ENCODE measurements around the gene KCNF1.

The KCNF1 gene

DNA sequence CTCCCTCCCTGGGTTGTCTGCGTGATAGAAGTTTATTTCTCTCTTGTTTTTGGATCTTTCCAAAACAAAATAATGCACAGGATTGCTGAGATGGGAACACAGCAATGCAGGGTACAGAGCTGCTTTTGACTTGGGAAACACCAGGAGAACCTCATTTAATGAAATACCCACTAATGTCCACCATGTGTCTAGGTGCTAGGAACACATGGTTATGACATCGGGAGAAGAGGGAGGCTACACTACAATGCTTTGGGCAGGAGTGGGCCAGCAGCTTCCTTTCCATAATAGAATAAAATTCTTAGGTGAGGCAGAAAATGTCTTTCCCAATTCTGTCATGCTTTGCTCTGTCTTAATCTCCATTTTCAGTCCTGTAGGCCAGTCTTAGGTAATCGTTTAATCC, 29.2 kb upstream of the KCNF1 start:
- H3K27me3 ChIP-seq (ENCODE audit: insufficient read depth, low read length), result no peaks in the 10 kb centered on the region
- H3K4me2 ChIP-seq (ENCODE audit: low read length), result no peak overlapping the region
- H2BK12ac ChIP-seq (ENCODE audit: low read length), result no peak overlapping the region
- H3K18ac ChIP-seq (ENCODE audit: low read length), result no peak overlapping the region
- no peak overlapping the region for H3K23ac ChIP-seq (ENCODE audit: low read length)
- H3K4me3 ChIP-seq (ENCODE audit: low read depth, low read length), result no peak overlapping the region
- no peak overlapping the region for H2BK5ac ChIP-seq (ENCODE audit: low read depth, low read length, poor library complexity)
- H3K27ac ChIP-seq (ENCODE audit: low read depth, low read length), result no peak overlapping the region
- no peaks in the 10 kb centered on the region for H3K4me1 ChIP-seq (ENCODE audit: control insufficient read depth in 1 of 2, insufficient read depth in 2 of 2, low read length in 2 of 2)
- no peak overlapping the region for H4K91ac ChIP-seq (ENCODE audit: low read depth, low read length)
- H3K9ac ChIP-seq (ENCODE audit: low read length), result no peak overlapping the region
- WGBS (ENCODE audit: extremely low coverage, insufficient coverage, insufficient read length), result no CpG with 5 or more reads among the region's 3 CpGs
- no peak overlapping the region for H4K12ac ChIP-seq (ENCODE audit: low read depth, low read length)
- no peak overlapping the region for H2AK5ac ChIP-seq (ENCODE audit: low read length)
- peaks cover 1% of the 10 kb centered on the region for H3K9me3 ChIP-seq (ENCODE audit: insufficient read depth, low read depth, low read length)
- H3K36me3 ChIP-seq (ENCODE audit: control insufficient read depth in 1 of 2, insufficient read depth in 2 of 2, low read length in 2 of 2), result no peaks in the 10 kb centered on the region
- H3K4ac ChIP-seq (ENCODE audit: low read depth, low read length), result no peak overlapping the region
- no peak overlapping the region for H2AFZ ChIP-seq (ENCODE audit: insufficient read depth, low read length, poor library complexity)
- H2BK120ac ChIP-seq (ENCODE audit: insufficient read depth, low read length, poor library complexity), result no peak overlapping the region
- no peaks in the 10 kb centered on the region for H3K79me2 ChIP-seq (ENCODE audit: control insufficient read depth, insufficient read depth, low read length, poor library complexity)
- H3K79me1 ChIP-seq (ENCODE audit: low read length), result no peaks in the 10 kb centered on the region
- no peak overlapping the region for H3K14ac ChIP-seq (ENCODE audit: low read length)
- no peak for DNase-seq
- H4K8ac ChIP-seq (ENCODE audit: low read depth, low read length), result no peak overlapping the region

DNA sequence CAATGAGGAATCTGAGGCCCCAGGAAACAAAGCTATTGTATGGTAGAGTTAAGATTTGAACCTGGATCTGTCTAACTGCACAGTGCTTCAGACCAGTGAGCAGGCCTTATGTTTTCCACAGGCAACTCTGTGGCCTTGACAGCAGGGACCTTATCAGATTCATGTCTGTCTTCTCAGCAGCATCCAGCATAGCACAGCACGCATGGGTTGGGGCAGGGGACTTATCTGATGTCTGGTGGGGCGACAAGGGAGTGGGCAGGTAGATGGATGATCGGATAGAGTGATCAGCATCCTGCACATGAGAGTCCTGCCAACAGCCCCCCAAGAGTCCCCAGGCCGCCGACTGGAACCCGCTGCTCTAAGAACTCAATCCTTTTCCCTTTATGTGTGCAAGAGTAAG, 28.7 kb upstream of the KCNF1 start:
- no peak overlapping the region for H4K8ac ChIP-seq (ENCODE audit: low read depth, low read length)
- no peaks in the 10 kb centered on the region for H3K9me3 ChIP-seq (ENCODE audit: insufficient read depth, low read depth, low read length)
- no peak overlapping the region for H3K23ac ChIP-seq (ENCODE audit: low read length)
- H3K4ac ChIP-seq (ENCODE audit: low read depth, low read length), result no peak overlapping the region
- no peaks in the 10 kb centered on the region for H3K27me3 ChIP-seq (ENCODE audit: insufficient read depth, low read length)
- no peak overlapping the region for H3K9ac ChIP-seq (ENCODE audit: low read length)
- no peak overlapping the region for H3K14ac ChIP-seq (ENCODE audit: low read length)
- no peak overlapping the region for H2BK5ac ChIP-seq (ENCODE audit: low read depth, low read length, poor library complexity)
- no peaks in the 10 kb centered on the region for H3K4me1 ChIP-seq (ENCODE audit: control insufficient read depth in 1 of 2, insufficient read depth in 2 of 2, low read length in 2 of 2)
- no peaks in the 10 kb centered on the region for H3K79me2 ChIP-seq (ENCODE audit: control insufficient read depth, insufficient read depth, low read length, poor library complexity)
- H4K91ac ChIP-seq (ENCODE audit: low read depth, low read length), result no peak overlapping the region
- H3K18ac ChIP-seq (ENCODE audit: low read length), result no peak overlapping the region
- H4K12ac ChIP-seq (ENCODE audit: low read depth, low read length), result no peak overlapping the region
- H2AFZ ChIP-seq (ENCODE audit: insufficient read depth, low read length, poor library complexity), result no peak overlapping the region
- H2BK12ac ChIP-seq (ENCODE audit: low read length), result no peak overlapping the region
- no CpG with 5 or more reads among the region's 6 CpGs for WGBS (ENCODE audit: extremely low coverage, insufficient coverage, insufficient read length)
- no peak overlapping the region for H3K27ac ChIP-seq (ENCODE audit: low read depth, low read length)
- no peak overlapping the region for H2BK120ac ChIP-seq (ENCODE audit: insufficient read depth, low read length, poor library complexity)
- H3K36me3 ChIP-seq (ENCODE audit: control insufficient read depth in 1 of 2, insufficient read depth in 2 of 2, low read length in 2 of 2), result no peaks in the 10 kb centered on the region
- no peak overlapping the region for H2AK5ac ChIP-seq (ENCODE audit: low read length)
- no peak overlapping the region for H3K4me3 ChIP-seq (ENCODE audit: low read depth, low read length)
- H3K4me2 ChIP-seq (ENCODE audit: low read length), result no peak overlapping the region
- DNase-seq, result no peak
- no peaks in the 10 kb centered on the region for H3K79me1 ChIP-seq (ENCODE audit: low read length)

- no peaks in the 10 kb centered on the region for H3K27me3 ChIP-seq (ENCODE audit: insufficient read depth, low read length)
Observed at GRCh38 chr2:10883801-10884478, 27.8 kb upstream of the KCNF1 start.

DNA sequence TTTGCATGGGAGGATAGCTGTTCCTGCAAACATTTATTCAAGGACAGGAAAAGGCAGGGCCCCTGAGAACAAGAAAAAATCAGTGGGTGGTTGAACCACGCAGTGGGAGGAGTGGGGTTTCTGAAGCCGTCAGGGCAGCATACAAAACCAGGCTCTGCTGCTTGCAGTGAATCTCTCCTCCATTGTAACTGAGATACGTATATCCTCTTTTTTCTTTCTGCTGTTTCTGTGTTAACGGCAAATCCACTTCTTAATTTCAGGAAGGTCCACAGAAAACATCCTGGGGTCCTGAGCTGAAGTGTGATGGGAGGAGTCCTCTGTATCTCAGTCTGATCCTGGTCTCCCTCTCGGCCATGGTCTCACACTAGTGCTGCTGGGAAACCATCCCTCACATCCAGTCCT, 27.2 kb upstream of the KCNF1 start:
- Histone ChIP-seq H3K4me3 (ENCODE audit: low read depth, low read length) (no peak overlapping the region), H3K23ac (ENCODE audit: low read length) (no peak overlapping the region), H3K79me2 (ENCODE audit: control insufficient read depth, insufficient read depth, low read length, poor library complexity) (no peaks in the 10 kb centered on the region), H4K12ac (ENCODE audit: low read depth, low read length) (no peak overlapping the region), H2BK120ac (ENCODE audit: insufficient read depth, low read length, poor library complexity) (no peak overlapping the region), H3K4me2 (ENCODE audit: low read length) (no peak overlapping the region), H3K14ac (ENCODE audit: low read length) (no peak overlapping the region), H3K27me3 (ENCODE audit: insufficient read depth, low read length) (no peaks in the 10 kb centered on the region), H3K18ac (ENCODE audit: low read length) (no peak overlapping the region), H3K36me3 (ENCODE audit: control insufficient read depth in 1 of 2, insufficient read depth in 2 of 2, low read length in 2 of 2) (no peaks in the 10 kb centered on the region), H2BK12ac (ENCODE audit: low read length) (no peak overlapping the region), H3K79me1 (ENCODE audit: low read length) (no peaks in the 10 kb centered on the region), H4K91ac (ENCODE audit: low read depth, low read length) (no peak overlapping the region), H4K8ac (ENCODE audit: low read depth, low read length) (no peak overlapping the region), H2AK5ac (ENCODE audit: low read length) (no peak overlapping the region), H3K4me1 (ENCODE audit: control insufficient read depth in 1 of 2, insufficient read depth in 2 of 2, low read length in 2 of 2) (no peaks in the 10 kb centered on the region), H2AFZ (ENCODE audit: insufficient read depth, low read length, poor library complexity) (no peak overlapping the region), H3K27ac (ENCODE audit: low read depth, low read length) (no peak overlapping the region), H3K9ac (ENCODE audit: low read length) (no peak overlapping the region), H2BK5ac (ENCODE audit: low read depth, low read length, poor library complexity) (no peak overlapping the region), H3K9me3 (ENCODE audit: insufficient read depth, low read depth, low read length) (no peaks in the 10 kb centered on the region), H3K4ac (ENCODE audit: low read depth, low read length) (no peak overlapping the region)
- no CpG with 5 or more reads among the region's 5 CpGs for WGBS (ENCODE audit: extremely low coverage, insufficient coverage, insufficient read length)
- no peak for DNase-seq

More at GRCh38 chr2:10883801-10884478, 27.8 kb upstream of the KCNF1 start:
- no peak overlapping the region for H3K14ac ChIP-seq (ENCODE audit: low read length)
- no peak overlapping the region for H4K12ac ChIP-seq (ENCODE audit: low read depth, low read length)
- H3K9ac ChIP-seq (ENCODE audit: low read length), result no peak overlapping the region
- no peak overlapping the region for H4K8ac ChIP-seq (ENCODE audit: low read depth, low read length)
- no peak overlapping the region for H3K4me2 ChIP-seq (ENCODE audit: low read length)
- no peak for DNase-seq
- H4K91ac ChIP-seq (ENCODE audit: low read depth, low read length), result no peak overlapping the region
- H3K36me3 ChIP-seq (ENCODE audit: control insufficient read depth in 1 of 2, insufficient read depth in 2 of 2, low read length in 2 of 2), result no peaks in the 10 kb centered on the region
- no peaks in the 10 kb centered on the region for H3K9me3 ChIP-seq (ENCODE audit: insufficient read depth, low read depth, low read length)
- H3K4me1 ChIP-seq (ENCODE audit: control insufficient read depth in 1 of 2, insufficient read depth in 2 of 2, low read length in 2 of 2), result no peaks in the 10 kb centered on the region
- H3K79me2 ChIP-seq (ENCODE audit: control insufficient read depth, insufficient read depth, low read length, poor library complexity), result no peaks in the 10 kb centered on the region
- no peak overlapping the region for H3K4me3 ChIP-seq (ENCODE audit: low read depth, low read length)
- no peak overlapping the region for H2BK120ac ChIP-seq (ENCODE audit: insufficient read depth, low read length, poor library complexity)
- H2AK5ac ChIP-seq (ENCODE audit: low read length), result no peak overlapping the region
- H2BK12ac ChIP-seq (ENCODE audit: low read length), result no peak overlapping the region
- no peak overlapping the region for H2BK5ac ChIP-seq (ENCODE audit: low read depth, low read length, poor library complexity)
- H3K27ac ChIP-seq (ENCODE audit: low read depth, low read length), result no peak overlapping the region
- H3K79me1 ChIP-seq (ENCODE audit: low read length), result no peaks in the 10 kb centered on the region
- H2AFZ ChIP-seq (ENCODE audit: insufficient read depth, low read length, poor library complexity), result no peak overlapping the region
- no CpG with 5 or more reads among the region's 10 CpGs for WGBS (ENCODE audit: extremely low coverage, insufficient coverage, insufficient read length)
- H3K18ac ChIP-seq (ENCODE audit: low read length), result no peak overlapping the region
- no peak overlapping the region for H3K23ac ChIP-seq (ENCODE audit: low read length)
- no peak overlapping the region for H3K4ac ChIP-seq (ENCODE audit: low read depth, low read length)

All from trophoblast cell (in vitro differentiated cells and primary cell).